GM12878 (cell line): ENCODE data around the gene ZNF785. TPM values are rescaled to one million over a fixed set of nuclear protein-coding genes. Genes with fewer than 3 reads are reported as not detected.

ENCODE experiments used
- BMI1 ChIP-seq: fragments of 450-650 bp; IDR thresholded peaks from 2 replicates; pipeline ENCODE4 v1.6.1; 2016; ENCODE audit warnings: mild to moderate bottlenecking, moderate library complexity, borderline replicate concordance
- CREB1 ChIP-seq: IDR thresholded peaks from 2 replicates; pipeline ENCODE4 v1.6.1; 2012; ENCODE audit warnings: low read depth, mild to moderate bottlenecking, inconsistent platforms
- DPF2 ChIP-seq: fragments of 450-650 bp; IDR thresholded peaks from 2 replicates; pipeline ENCODE4 v1.6.1; 2017; ENCODE audit warnings: mild to moderate bottlenecking
- IKZF1 ChIP-seq: fragments of 450-650 bp; conservative IDR thresholded peaks from 2 replicates; pipeline ENCODE4 v1.6.1; 2017; ENCODE audit warnings: antibody characterized with exemption, mild to moderate bottlenecking
- NKRF ChIP-seq: fragments of 450-650 bp; conservative IDR thresholded peaks from 2 replicates; pipeline ENCODE4 v1.6.1; 2017; ENCODE audit warnings: mild to moderate bottlenecking, moderate library complexity
- NR2F1 ChIP-seq: fragments of 450-650 bp; conservative IDR thresholded peaks from 2 replicates; pipeline ENCODE4 v1.6.1; 2017; ENCODE audit warnings: mild to moderate bottlenecking
- POLR2AphosphoS5 ChIP-seq: IDR thresholded peaks from 2 replicates; pipeline ENCODE4 v1.6.1; 2011; ENCODE audit warnings: mild to moderate bottlenecking, low read length, inconsistent platforms
- RELA ChIP-seq: fragments of 450-650 bp; IDR thresholded peaks from 2 replicates; pipeline ENCODE4 v1.8.0; 2014; ENCODE audit warnings: borderline replicate concordance; ENCODE audit not compliant: partially characterized antibody
- RUNX3 ChIP-seq: IDR thresholded peaks from 2 replicates; pipeline ENCODE4 v1.6.1; 2012; ENCODE audit warnings: low read length, inconsistent platforms
- SREBF2 ChIP-seq: IDR thresholded peaks from 2 replicates; pipeline ENCODE4 v1.6.1; 2012; ENCODE audit warnings: mild to moderate bottlenecking, low read length
- ZNF24 ChIP-seq: fragments of 450-650 bp; IDR thresholded peaks from 2 replicates; pipeline ENCODE4 v1.6.1; 2017; ENCODE audit warnings: antibody characterized with exemption, mild to moderate bottlenecking
- polyA plus RNA-seq, 11 experiments: library from polyadenylated mRNA; depleted of rRNA in 4 of 11; unstranded in 6 of 11; stranded (reverse) in 5 of 11; fragments of >200 nt; fragmentation: Nextera tagmentation in 4 of 11; fragmentation: Illumina TruSeq in 1 of 11; extraction: Ambion mirVana in 4 of 11; extraction: Trizol in 1 of 11; gene quantifications; 1 replicate in 1 of 11; 2 replicates in 10 of 11; pipeline versions ENCODE4 v1.2.1 to v1.2.3, GENCODE V29; 2011 to 2016; ENCODE audit warnings: inconsistent platforms in 2 of 11, missing spikeins in 2 of 11, low read depth in 1 of 11
- total RNA-seq, 4 experiments: library from RNA; depleted of rRNA in 3 of 4; stranded (reverse); fragments of >200 nt in 3 of 4; fragmentation: Illumina TruSeq in 1 of 4; extraction: Trizol in 1 of 4; gene quantifications; 2 replicates each; pipeline versions ENCODE4 v1.2.1 to v1.2.3, GENCODE V29; 2013 to 2021

The ZNF785 gene
- total and polyA plus RNA-seq, 10 of the 15 experiments (the other 5 are each of a cell fraction or from before 2014, with no cell fraction given), result 0.87 to 11.5 (median 7.5) TPM

- peak; percentile 39 for TF ChIP-seq RELA
- peak; percentile 38; the same call in 1 of the 2 replicates for TF ChIP-seq RUNX3
- no peak for TF ChIP-seq NKRF
- no peak for TF ChIP-seq BMI1
- TF ChIP-seq IKZF1, result 0 out of 2 replicates have a peak, but pooled peaks have one; percentile 30
- 0 out of 2 replicates have a peak, but pooled peaks have one; percentile 9 for TF ChIP-seq DPF2
- TF ChIP-seq ZNF24, result peak; percentile 98
- peak; percentile 38; the same call in 1 of the 2 replicates for TF ChIP-seq CREB1
- no peak for TF ChIP-seq SREBF2
- TF ChIP-seq NR2F1, result no peak
- no peak for TF ChIP-seq POLR2AphosphoS5
Observed at GRCh38 chr16:30567160-30567990, 18.1 kb downstream of the ZNF785 start (continued).
